HepG2 (cell line): Measurements from ENCODE around the gene STX4. TPM values are rescaled to one million over a fixed set of nuclear protein-coding genes. Genes with fewer than 3 reads are reported as not detected.
A peak's percentile ranks its signal among the peaks of the same experiment; 100 is the strongest.

Experiments used
- GATAD2A ChIP-seq: IDR thresholded peaks from 2 replicates; pipeline ENCODE4 v1.6.1; 2016
- HDAC6 ChIP-seq: fragments of 200-600 bp; sonication (generic); IDR thresholded peaks from 2 replicates; pipeline ENCODE4 v1.7.0; 2017; ENCODE audit warnings: mild to moderate bottlenecking, antibody characterized with exemption, low read length, low read depth
- PRMT3 ChIP-seq: sonication (generic); formaldehyde crosslinking; IDR thresholded peaks from 2 replicates; pipeline ENCODE4 v1.8.1; 2022; ENCODE audit warnings: low read depth, mild to moderate bottlenecking, moderate library complexity, missing genetic modification reagents, borderline replicate concordance
- SKI ChIP-seq: fragments of 450-650 bp; IDR thresholded peaks from one replicate; pipeline ENCODE4 v1.6.1; 2018; ENCODE audit warnings: mild to moderate bottlenecking; ENCODE audit not compliant: partially characterized antibody
- SOX5 ChIP-seq: IDR thresholded peaks from 2 replicates; pipeline ENCODE4 v1.6.1; 2016; ENCODE audit warnings: borderline replicate concordance
- ZC3H4 ChIP-seq: sonication (generic); formaldehyde crosslinking; IDR thresholded peaks from 2 replicates; pipeline ENCODE4 v1.4.0; 2020; ENCODE audit warnings: missing genetic modification reagents, borderline replicate concordance
- ZIK1 ChIP-seq: sonication (generic); formaldehyde crosslinking; IDR thresholded peaks from 2 replicates; pipeline ENCODE4 v1.5.0; 2020; ENCODE audit warnings: mild to moderate bottlenecking, low read depth, missing genetic modification reagents, borderline replicate concordance
- ZNF3 ChIP-seq: IDR thresholded peaks from 2 replicates; pipeline ENCODE4 v1.7.0; 2017; ENCODE audit warnings: inconsistent platforms
- ZNF382 ChIP-seq: sonication (generic); formaldehyde crosslinking; IDR thresholded peaks from 2 replicates; pipeline ENCODE4 v1.5.0; 2020; ENCODE audit warnings: missing genetic modification reagents, mild to moderate bottlenecking, borderline replicate concordance
- ZNF484 ChIP-seq: sonication (generic); formaldehyde crosslinking; IDR thresholded peaks from 2 replicates; pipeline ENCODE4 v1.5.1; 2020; ENCODE audit warnings: mild to moderate bottlenecking, low read depth, missing genetic modification reagents, borderline replicate concordance
- ZNF761 ChIP-seq: sonication (generic); formaldehyde crosslinking; conservative IDR thresholded peaks from 2 replicates; pipeline ENCODE4 v1.4.0; 2020; ENCODE audit warnings: mild to moderate bottlenecking, missing genetic modification reagents
- polyA plus RNA-seq, 8 experiments: library from polyadenylated mRNA; depleted of rRNA in 3 of 8; stranded (reverse) in 7 of 8; unstranded in 1 of 8; fragments of >200 nt; fragmentation: Illumina TruSeq in 4 of 8; extraction: Trizol in 4 of 8; gene quantifications; 2 replicates each; pipeline versions ENCODE4 v1.2.1 to v1.2.3, GENCODE V29; 2011 to 2016; ENCODE audit warnings: low read depth in 4 of 8, missing spikeins in 1 of 8, mixed read lengths in 1 of 8; ENCODE audit not compliant: insufficient read depth in 1 of 8
- total RNA-seq, 5 experiments: library from RNA; depleted of rRNA; stranded (reverse); fragments of >200 nt; fragmentation: Illumina TruSeq; extraction: Trizol; gene quantifications; 2 replicates each; pipeline ENCODE4 v1.2.3, GENCODE V29; 2016; ENCODE audit warnings: low read depth in 1 of 5
- TF ChIP-seq, protein P1 (sequence below): fragments of 450-650 bp; IDR thresholded peaks from 2 replicates; pipeline ENCODE4 v1.6.1; 2017
- TF ChIP-seq, protein P2 (sequence below): sonication (generic); formaldehyde crosslinking; IDR thresholded peaks from 2 replicates; pipeline ENCODE4 v1.4.0; 2020; ENCODE audit warnings: low read depth, mild to moderate bottlenecking, missing genetic modification reagents
- TF ChIP-seq, protein P3 (sequence below): sonication (generic); formaldehyde crosslinking; IDR thresholded peaks from 2 replicates; pipeline ENCODE4 v1.4.0; 2020; ENCODE audit warnings: low read depth, mild to moderate bottlenecking, missing genetic modification reagents
- TF ChIP-seq, protein P4 (sequence below): sonication (generic); formaldehyde crosslinking; IDR thresholded peaks from 2 replicates; pipeline ENCODE4 v1.4.0; 2020; ENCODE audit warnings: mild to moderate bottlenecking, missing genetic modification reagents
- TF ChIP-seq, protein P5 (sequence below): sonication (generic); formaldehyde crosslinking; IDR thresholded peaks from 2 replicates; pipeline ENCODE4 v1.4.0; 2020; ENCODE audit warnings: mild to moderate bottlenecking, missing genetic modification reagents
- TF ChIP-seq, protein P6 (sequence below): sonication (generic); formaldehyde crosslinking; IDR thresholded peaks from 2 replicates; pipeline ENCODE4 v1.8.0; 2023; ENCODE audit warnings: mild to moderate bottlenecking, missing genetic modification reagents

The STX4 gene
- total and polyA plus RNA-seq, 2 of the 13 experiments (the other 11 are each of a cell fraction or from before 2014, with no cell fraction given) = 29.2 to 34.6 TPM

DNA sequence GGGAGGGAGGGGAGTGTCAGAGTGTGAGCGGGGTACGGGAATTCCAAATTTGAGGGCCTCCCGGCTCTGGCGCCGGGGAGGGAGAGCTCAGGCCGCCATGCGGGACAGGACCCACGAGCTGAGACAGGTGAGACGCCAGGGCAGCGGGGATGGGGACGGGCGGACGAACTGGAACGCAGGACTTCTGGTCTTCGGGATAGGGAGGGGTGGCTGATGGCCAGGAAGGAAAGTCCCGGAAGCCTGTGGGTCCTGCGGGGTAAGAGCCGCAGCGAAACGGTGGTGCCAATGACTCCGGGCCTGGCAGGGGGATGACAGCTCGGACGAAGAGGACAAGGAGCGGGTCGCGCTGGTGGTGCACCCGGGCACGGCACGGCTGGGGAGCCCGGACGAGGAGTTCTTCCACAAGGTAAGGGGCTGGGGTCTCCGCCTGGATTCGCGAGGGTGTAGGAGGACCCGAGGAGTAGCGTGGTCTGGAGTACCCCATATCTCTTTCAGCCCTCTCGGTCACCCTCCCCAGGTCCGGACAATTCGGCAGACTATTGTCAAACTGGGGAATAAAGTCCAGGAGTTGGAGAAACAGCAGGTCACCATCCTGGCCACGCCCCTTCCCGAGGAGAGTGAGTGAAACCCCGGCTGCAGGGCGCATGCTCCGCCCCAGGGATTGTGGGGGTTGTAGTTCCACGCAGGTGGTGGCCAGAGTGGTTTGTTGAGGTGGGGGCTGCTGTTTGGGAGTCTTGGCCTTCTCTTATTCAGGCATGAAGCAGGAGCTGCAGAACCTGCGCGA, 543 bp downstream of the STX4 start (continued):
- TF ChIP-seq ZNF484 (CRISPR knock-in tag) (0 out of 2 replicates have a peak, but pooled peaks have one; percentile 38), GATAD2A (peak; percentile 23; the same call in 1 of the 2 replicates), ZNF3 (CRISPR knock-in tag) (no peak), SKI (no peak), ZNF761 (CRISPR knock-in tag) (no peak), SOX5 (CRISPR knock-in tag) (peak; percentile 38; the same call in 1 of the 2 replicates), ZC3H4 (CRISPR knock-in tag) (no peak; the same call in 1 of the 2 replicates), HDAC6 (no peak), ZIK1 (peak; percentile 68; the same call in 1 of the 2 replicates), PRMT3 (CRISPR knock-in tag) (no peak), ZNF382 (CRISPR knock-in tag) (no peak)
- TF ChIP-seq, protein P1, sequence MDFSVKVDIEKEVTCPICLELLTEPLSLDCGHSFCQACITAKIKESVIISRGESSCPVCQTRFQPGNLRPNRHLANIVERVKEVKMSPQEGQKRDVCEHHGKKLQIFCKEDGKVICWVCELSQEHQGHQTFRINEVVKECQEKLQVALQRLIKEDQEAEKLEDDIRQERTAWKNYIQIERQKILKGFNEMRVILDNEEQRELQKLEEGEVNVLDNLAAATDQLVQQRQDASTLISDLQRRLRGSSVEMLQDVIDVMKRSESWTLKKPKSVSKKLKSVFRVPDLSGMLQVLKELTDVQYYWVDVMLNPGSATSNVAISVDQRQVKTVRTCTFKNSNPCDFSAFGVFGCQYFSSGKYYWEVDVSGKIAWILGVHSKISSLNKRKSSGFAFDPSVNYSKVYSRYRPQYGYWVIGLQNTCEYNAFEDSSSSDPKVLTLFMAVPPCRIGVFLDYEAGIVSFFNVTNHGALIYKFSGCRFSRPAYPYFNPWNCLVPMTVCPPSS = no peak
- TF ChIP-seq, protein P2, sequence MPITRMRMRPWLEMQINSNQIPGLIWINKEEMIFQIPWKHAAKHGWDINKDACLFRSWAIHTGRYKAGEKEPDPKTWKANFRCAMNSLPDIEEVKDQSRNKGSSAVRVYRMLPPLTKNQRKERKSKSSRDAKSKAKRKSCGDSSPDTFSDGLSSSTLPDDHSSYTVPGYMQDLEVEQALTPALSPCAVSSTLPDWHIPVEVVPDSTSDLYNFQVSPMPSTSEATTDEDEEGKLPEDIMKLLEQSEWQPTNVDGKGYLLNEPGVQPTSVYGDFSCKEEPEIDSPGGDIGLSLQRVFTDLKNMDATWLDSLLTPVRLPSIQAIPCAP (CRISPR knock-in tag) = no peak
- TF ChIP-seq, protein P3, sequence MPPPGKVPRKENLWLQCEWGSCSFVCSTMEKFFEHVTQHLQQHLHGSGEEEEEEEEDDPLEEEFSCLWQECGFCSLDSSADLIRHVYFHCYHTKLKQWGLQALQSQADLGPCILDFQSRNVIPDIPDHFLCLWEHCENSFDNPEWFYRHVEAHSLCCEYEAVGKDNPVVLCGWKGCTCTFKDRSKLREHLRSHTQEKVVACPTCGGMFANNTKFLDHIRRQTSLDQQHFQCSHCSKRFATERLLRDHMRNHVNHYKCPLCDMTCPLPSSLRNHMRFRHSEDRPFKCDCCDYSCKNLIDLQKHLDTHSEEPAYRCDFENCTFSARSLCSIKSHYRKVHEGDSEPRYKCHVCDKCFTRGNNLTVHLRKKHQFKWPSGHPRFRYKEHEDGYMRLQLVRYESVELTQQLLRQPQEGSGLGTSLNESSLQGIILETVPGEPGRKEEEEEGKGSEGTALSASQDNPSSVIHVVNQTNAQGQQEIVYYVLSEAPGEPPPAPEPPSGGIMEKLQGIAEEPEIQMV (CRISPR knock-in tag) = no peak
- TF ChIP-seq, protein P4, sequence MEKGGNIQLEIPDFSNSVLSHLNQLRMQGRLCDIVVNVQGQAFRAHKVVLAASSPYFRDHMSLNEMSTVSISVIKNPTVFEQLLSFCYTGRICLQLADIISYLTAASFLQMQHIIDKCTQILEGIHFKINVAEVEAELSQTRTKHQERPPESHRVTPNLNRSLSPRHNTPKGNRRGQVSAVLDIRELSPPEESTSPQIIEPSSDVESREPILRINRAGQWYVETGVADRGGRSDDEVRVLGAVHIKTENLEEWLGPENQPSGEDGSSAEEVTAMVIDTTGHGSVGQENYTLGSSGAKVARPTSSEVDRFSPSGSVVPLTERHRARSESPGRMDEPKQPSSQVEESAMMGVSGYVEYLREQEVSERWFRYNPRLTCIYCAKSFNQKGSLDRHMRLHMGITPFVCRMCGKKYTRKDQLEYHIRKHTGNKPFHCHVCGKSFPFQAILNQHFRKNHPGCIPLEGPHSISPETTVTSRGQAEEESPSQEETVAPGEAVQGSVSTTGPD (CRISPR knock-in tag) = no peak
- TF ChIP-seq, protein P5, sequence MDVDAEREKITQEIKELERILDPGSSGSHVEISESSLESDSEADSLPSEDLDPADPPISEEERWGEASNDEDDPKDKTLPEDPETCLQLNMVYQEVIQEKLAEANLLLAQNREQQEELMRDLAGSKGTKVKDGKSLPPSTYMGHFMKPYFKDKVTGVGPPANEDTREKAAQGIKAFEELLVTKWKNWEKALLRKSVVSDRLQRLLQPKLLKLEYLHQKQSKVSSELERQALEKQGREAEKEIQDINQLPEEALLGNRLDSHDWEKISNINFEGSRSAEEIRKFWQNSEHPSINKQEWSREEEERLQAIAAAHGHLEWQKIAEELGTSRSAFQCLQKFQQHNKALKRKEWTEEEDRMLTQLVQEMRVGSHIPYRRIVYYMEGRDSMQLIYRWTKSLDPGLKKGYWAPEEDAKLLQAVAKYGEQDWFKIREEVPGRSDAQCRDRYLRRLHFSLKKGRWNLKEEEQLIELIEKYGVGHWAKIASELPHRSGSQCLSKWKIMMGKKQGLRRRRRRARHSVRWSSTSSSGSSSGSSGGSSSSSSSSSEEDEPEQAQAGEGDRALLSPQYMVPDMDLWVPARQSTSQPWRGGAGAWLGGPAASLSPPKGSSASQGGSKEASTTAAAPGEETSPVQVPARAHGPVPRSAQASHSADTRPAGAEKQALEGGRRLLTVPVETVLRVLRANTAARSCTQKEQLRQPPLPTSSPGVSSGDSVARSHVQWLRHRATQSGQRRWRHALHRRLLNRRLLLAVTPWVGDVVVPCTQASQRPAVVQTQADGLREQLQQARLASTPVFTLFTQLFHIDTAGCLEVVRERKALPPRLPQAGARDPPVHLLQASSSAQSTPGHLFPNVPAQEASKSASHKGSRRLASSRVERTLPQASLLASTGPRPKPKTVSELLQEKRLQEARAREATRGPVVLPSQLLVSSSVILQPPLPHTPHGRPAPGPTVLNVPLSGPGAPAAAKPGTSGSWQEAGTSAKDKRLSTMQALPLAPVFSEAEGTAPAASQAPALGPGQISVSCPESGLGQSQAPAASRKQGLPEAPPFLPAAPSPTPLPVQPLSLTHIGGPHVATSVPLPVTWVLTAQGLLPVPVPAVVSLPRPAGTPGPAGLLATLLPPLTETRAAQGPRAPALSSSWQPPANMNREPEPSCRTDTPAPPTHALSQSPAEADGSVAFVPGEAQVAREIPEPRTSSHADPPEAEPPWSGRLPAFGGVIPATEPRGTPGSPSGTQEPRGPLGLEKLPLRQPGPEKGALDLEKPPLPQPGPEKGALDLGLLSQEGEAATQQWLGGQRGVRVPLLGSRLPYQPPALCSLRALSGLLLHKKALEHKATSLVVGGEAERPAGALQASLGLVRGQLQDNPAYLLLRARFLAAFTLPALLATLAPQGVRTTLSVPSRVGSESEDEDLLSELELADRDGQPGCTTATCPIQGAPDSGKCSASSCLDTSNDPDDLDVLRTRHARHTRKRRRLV (CRISPR knock-in tag) = 0 out of 2 replicates have a peak, but pooled peaks have one; percentile 50
- TF ChIP-seq, protein P6, sequence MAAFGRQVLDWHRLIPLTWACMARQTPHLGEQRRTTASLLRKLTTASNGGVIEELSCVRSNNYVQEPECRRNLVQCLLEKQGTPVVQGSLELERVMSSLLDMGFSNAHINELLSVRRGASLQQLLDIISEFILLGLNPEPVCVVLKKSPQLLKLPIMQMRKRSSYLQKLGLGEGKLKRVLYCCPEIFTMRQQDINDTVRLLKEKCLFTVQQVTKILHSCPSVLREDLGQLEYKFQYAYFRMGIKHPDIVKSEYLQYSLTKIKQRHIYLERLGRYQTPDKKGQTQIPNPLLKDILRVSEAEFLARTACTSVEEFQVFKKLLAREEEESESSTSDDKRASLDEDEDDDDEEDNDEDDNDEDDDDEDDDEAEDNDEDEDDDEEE (CRISPR knock-in tag) = peak; percentile 68; the same call in 1 of the 2 replicates
